Measurements from ENCODE around the gene MEGF10. TPM values are rescaled to one million over a fixed set of nuclear protein-coding genes. Genes with fewer than 3 reads are reported as not detected.

MEGF10 gene
- total RNA-seq, 1 donor from 2014 or later: not detected

DNA sequence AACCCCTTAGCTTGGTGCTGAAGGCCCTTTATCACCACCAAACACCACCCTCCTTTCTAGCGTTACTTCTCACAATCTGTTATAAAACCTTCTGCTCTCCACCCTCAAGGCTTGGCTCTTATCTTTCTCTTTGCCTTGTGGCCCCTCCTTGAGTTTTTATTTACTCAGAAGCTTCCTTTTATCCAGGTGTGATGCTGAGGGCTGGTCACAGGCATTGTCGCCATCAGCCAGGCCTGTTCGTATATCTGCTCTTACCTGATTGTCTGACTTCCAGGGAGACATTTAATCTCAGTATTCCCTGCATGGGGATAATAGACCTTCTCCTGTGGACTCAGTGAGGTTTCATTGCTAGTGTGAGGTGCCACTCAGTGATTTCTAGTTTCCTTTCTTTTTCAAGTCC lies 34.2 kb downstream of the MEGF10 start:
- intact Hi-C loops (cut with micrococcal nuclease): no loop called here

GRCh38 chr5:127326431-127326830 lies 35.8 kb downstream of the MEGF10 start:
- intact Hi-C loops (cut with micrococcal nuclease): no loop called here

DNA sequence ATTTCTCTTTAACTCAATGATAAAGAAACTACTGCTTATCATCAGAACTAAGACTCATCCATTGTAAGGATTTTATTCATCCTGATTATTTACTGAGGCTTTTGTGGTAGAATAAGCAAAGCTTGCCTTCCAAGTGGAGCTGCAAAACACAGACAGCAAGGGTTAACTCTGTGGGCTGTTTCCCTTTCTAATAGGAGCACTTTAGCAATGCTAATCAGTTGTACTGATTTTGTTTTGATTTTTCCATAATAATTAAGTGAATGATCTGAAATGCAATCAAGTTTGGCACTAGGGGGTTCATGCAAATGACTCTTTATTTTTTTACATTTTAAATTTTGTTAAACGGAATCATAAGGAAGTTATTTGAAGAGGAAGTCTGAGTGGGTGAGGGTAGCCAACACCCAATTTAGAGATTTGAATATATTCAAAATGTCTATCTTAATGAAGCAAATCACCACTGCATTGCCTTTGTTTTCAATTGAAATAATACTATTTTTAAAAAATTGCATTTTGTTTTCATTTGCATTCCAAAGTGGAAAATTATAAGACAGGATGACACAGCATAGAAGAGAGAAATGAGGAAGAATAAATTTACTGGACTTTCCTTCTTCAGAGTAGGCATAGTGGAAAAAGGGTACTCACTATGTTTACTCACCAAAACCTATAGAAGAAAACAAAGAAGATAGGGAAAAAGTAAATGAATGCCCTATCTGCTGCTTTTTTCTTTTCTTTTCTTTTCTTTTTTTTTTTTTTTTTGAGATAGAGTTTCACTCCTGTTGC lies 36.6 kb downstream of the MEGF10 start:
- intact Hi-C loops (cut with micrococcal nuclease): no loop called here

DNA sequence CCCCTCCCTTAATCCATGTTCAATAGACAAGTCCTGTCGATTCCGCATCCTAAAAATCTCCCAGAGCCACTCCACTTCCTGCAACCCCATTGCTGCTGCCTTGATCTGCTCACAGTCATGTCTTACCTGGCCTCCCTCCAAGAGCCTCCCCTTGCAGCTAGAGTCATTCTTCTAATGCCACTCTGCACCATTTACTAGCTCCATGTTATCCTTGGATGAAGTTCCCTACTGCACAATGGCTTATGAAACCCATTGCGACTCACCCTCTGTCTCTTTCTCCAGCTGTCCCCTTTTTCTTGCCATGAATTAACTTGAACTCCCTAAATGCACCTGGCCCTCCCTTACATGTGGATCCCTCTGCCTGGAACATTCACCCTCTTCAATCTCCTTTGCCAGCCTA lies 39.5 kb downstream of the MEGF10 start:
- intact Hi-C loops (cut with micrococcal nuclease): no loop called here

GRCh38 chr5:127331890-127332649 lies 41.5 kb downstream of the MEGF10 start:
- intact Hi-C loops (cut with micrococcal nuclease): no loop called here

DNA sequence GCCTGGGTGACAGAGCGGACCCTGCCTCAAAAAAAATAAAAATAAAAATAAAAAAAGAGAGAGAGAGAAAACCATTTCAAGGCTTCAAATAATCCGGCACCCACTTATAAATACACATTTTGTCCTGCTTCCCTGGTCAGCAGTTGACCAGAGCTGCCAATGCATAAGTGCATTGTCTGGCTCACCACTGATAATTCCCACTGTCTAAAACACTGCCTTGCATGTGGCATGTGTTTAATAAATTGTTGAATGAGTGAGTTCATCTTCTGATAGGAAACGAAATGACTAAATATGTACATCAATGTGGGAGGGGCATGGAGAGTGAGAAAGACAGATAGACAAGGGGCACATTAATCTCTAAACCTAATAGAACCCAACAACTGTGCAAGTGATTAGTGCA lies 42.9 kb downstream of the MEGF10 start:
- intact Hi-C loops (cut with micrococcal nuclease): no loop called here

DNA sequence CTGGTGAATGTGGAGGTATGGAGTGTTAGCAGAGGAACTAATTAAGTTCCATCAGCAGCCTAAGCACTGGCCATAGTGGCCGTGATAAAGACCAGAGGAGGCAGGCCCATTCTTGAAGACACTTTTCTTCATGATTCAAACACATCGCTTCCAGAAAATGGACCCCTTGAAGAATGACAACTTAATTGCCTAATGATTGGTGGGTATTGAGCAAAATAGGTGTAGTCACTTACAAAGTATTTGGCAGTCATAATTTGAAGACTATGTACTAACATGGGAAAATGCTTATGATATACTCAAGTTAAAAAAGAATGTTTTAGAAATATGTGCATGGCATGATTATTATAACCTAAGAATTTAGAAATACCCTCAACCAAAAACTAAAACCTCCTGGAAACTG lies 44.8 kb downstream of the MEGF10 start:
- intact Hi-C loops (cut with micrococcal nuclease): no loop called here

- intact Hi-C loops (cut with micrococcal nuclease): no loop called here
Measured at GRCh38 chr5:127337876-127338275, 47.3 kb downstream of the MEGF10 start.

- intact Hi-C loops (cut with micrococcal nuclease): no loop called here
Measured at GRCh38 chr5:127338501-127338900, 47.9 kb downstream of the MEGF10 start.

- intact Hi-C loops (cut with micrococcal nuclease): no loop called here
Measured at GRCh38 chr5:127340606-127341005, 50.0 kb downstream of the MEGF10 start.

DNA sequence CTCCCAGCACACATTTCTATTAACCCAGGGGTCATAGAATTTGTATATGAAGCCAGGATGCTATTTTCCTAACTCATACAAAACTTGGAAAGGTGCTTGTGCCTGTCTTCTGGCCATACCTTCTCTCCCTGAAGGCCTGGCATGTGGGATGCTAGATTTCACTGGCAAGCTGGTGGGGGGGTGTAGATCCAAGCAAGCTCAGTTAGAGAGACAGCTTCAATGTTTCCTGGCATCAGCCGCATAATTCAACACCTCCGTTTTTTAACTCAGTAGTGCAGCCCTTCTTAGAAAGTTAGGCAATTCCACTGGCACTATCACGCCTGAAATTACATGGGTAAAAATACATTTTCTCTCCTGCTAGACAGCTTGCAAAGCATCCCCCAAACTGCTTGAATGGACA lies 51.8 kb downstream of the MEGF10 start:
- intact Hi-C loops (cut with micrococcal nuclease): no loop called here

DNA sequence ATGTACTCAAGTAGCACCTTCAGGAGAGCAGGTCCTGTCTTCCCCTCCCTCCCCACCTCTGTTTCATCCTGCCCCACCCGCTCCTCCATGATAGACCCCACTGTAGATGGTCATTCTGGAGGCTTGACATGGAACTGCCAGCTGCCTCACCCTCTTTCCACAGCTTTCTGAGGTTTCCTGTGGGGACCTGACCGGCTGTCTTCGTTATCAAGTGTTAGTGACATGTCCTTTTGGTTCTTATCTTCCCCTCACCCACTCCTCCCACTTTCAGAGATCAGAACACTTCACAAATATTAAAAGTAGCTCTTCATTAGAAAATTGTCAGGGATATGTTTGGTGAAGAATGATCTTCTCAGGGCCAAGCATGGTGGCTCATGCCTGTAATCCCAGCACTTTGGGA lies 52.7 kb downstream of the MEGF10 start:
- intact Hi-C loops (cut with micrococcal nuclease): no loop called here

- intact Hi-C loops (cut with micrococcal nuclease): no loop called here
Measured at GRCh38 chr5:127343866-127344265, 53.3 kb downstream of the MEGF10 start.

DNA sequence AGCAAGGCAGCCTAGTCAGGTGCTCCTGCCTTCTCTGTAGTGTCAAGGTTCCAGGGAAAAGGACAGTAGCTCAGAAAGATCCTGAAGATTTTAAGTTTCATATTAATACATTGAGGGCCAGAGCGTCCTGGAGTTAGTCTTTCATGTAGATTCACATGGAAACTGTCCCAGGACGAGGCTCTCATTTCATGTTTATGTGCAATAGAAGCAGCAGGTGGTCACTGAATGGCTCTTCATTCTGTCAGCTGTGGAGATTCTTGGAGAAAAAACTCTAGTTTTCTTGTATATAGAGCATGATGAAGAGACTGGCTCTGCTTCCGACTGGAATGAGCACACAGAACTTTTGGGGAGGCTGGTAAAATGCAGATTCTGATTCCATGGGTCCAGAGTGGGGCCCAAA lies 54.3 kb downstream of the MEGF10 start:
- intact Hi-C loops (cut with micrococcal nuclease): no loop called here

- intact Hi-C loops (cut with micrococcal nuclease): no loop called here
Measured at GRCh38 chr5:127351418-127351817, 60.8 kb downstream of the MEGF10 start.

DNA sequence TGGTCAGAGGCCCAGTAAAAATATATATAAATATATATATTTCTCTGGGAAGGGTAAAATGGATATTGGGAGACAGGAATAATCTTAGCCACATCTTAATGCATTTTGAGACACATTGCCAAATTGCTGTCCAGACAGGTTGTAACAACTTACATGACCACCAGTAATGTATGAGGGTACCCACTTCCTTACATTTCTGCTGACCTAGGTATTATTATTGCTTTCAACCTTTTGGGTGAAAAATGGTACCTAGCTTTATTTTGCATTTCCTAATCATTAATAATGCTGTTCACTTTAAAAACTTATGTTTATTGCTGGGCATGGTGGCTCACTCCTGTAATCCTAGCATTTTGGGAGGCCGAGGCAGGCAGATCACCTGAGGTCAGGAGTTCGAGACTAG lies 61.5 kb downstream of the MEGF10 start:
- intact Hi-C loops (cut with micrococcal nuclease): no loop called here

DNA sequence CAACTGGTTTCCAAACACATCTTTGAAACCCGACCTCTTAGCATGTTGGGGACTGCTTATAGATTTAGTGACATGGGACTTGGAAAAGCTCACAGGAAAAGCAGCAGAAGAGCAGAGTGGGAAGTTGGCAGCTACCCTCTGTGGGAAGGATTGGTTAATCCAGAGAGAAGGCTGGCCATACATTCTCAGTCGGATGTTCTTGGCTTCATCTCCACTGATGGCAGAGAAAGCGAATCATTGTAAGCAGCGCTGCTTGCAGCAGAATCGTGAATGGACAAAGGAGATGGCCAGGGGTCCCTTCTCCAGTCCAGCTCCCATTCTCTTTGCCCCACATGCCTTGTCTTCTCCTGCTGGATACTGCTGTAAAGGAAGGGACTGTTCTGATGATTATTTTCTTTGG lies 62.7 kb downstream of the MEGF10 start:
- intact Hi-C loops (cut with micrococcal nuclease): no loop called here

DNA sequence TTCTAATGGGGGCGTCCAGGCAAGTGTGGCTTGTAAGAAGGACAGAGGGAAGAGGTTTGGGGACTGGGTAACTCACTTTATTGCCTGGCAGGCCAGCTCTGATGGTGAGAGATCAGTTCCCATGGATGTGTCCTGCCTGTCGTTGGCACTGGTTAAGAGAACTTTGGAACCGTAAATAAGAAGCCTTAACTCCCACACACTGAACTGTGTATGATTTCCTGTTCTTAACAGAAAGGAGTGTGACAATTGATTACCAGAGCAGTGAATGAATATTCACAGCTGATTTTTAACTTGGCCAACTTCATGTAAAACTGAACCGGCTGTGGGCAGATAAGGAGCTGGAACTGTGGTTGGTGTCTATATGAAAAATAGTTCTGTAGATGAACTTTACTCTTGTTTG lies 63.2 kb downstream of the MEGF10 start:
- intact Hi-C loops (cut with micrococcal nuclease): no loop called here

GRCh38 chr5:127355337-127355736 lies 64.7 kb downstream of the MEGF10 start:
- intact Hi-C loops (cut with micrococcal nuclease): no loop called here

DNA sequence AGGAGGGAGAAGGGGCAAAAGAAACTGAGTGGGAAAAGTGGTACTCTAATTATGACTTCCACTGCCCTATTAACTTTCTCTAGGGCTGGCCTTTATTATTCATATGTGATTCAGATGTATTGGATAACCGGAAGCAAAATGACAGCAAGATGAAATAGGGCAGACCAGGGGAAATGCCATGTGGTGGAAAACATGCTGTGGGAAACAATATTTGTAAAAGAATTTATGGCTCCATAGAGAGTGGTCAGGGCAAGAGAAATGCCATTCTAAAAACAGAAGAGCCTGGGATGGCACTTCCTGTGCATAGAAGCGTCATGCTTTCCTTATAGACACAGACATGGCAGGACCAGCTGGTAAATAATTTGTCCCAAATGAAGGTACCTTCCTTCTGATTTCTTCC lies 67.7 kb downstream of the MEGF10 start:
- intact Hi-C loops (cut with micrococcal nuclease): no loop called here

- intact Hi-C loops (cut with micrococcal nuclease): no loop called here
Measured at GRCh38 chr5:127358740-127359139, 68.1 kb downstream of the MEGF10 start.

- intact Hi-C loops (cut with micrococcal nuclease): no loop called here
Measured at GRCh38 chr5:127359502-127359901, 68.9 kb downstream of the MEGF10 start.

GRCh38 chr5:127363403-127363802 lies 72.8 kb downstream of the MEGF10 start:
- intact Hi-C loops (cut with micrococcal nuclease): no loop called here

Measured in T-helper 2 cell treated with Interferon-gamma antibody and Interleukin-4, amounts not matched to agents 100 ng/mL and 5 ng/mL, for 36 hours (primary cell).